HG02870 (cell line): ENCODE data around the gene INPP5D.
"Not testable (repeated sequence)": the region's sequence is repeated elsewhere in the genome, so short reads cannot be mapped to it uniquely, and the experiment has no call there.

ENCODE experiments used
- ATAC-seq: cut with Tn5 transposase; IDR thresholded peaks from one replicate; pipeline ENCODE4 v1.9.1; 2021; ENCODE audit warnings: mild to moderate bottlenecking, moderate library complexity; ENCODE audit not compliant: unreplicated experiment

Gene INPP5D

GRCh38 chr2:233164967-233165366 is 104.8 kb downstream of the INPP5D start:
- ATAC-seq: no peak

- ATAC-seq: no peak
Measured at GRCh38 chr2:233165543-233165894, 105.4 kb downstream of the INPP5D start.

GRCh38 chr2:233165895-233166661 is 105.9 kb downstream of the INPP5D start:
- no peak for ATAC-seq

- ATAC-seq: no peak
Measured at GRCh38 chr2:233168445-233168844, 108.3 kb downstream of the INPP5D start.

- no peak for ATAC-seq
Measured at GRCh38 chr2:233168919-233169318, 108.8 kb downstream of the INPP5D start.

GRCh38 chr2:233171344-233171743 is 111.2 kb downstream of the INPP5D start:
- no peak for ATAC-seq

GRCh38 chr2:233173115-233173514 is 113.0 kb downstream of the INPP5D start:
- ATAC-seq: no peak

GRCh38 chr2:233174137-233174536 is 114.0 kb downstream of the INPP5D start:
- no peak for ATAC-seq

- ATAC-seq: no peak
Measured at GRCh38 chr2:233178994-233179847, 119.1 kb downstream of the INPP5D start.

GRCh38 chr2:233179848-233180366 is 119.8 kb downstream of the INPP5D start:
- no peak for ATAC-seq

GRCh38 chr2:233183869-233184418 is 123.8 kb downstream of the INPP5D start:
- ATAC-seq: no peak

- no peak for ATAC-seq
Measured at GRCh38 chr2:233184669-233185068, 124.5 kb downstream of the INPP5D start.

GRCh38 chr2:233185330-233185729 is 125.2 kb downstream of the INPP5D start:
- ATAC-seq: no peak

- no peak for ATAC-seq
Measured at GRCh38 chr2:233185963-233186362, 125.8 kb downstream of the INPP5D start.

- no peak for ATAC-seq
Measured at GRCh38 chr2:233186851-233187250, 126.7 kb downstream of the INPP5D start.

- no peak for ATAC-seq
Measured at GRCh38 chr2:233189025-233189424, 128.9 kb downstream of the INPP5D start.

- ATAC-seq: not testable (repeated sequence)
Measured at GRCh38 chr2:233191016-233191415, 130.9 kb downstream of the INPP5D start.

- no peak for ATAC-seq
Measured at GRCh38 chr2:233193738-233194137, 133.6 kb downstream of the INPP5D start.

- ATAC-seq: no peak
Measured at GRCh38 chr2:233195027-233195426, 134.9 kb downstream of the INPP5D start.

- no peak for ATAC-seq
Measured at GRCh38 chr2:233197022-233197421, 136.9 kb downstream of the INPP5D start.

GRCh38 chr2:233198026-233198425 is 137.9 kb downstream of the INPP5D start:
- no peak for ATAC-seq

GRCh38 chr2:233199870-233200269 is 139.7 kb downstream of the INPP5D start:
- no peak for ATAC-seq
